HG02981 (cell line): ENCODE measurements around the gene RNF213.
"Not testable (repeated sequence)": the region's sequence is repeated elsewhere in the genome, so short reads cannot be mapped to it uniquely, and the experiment has no call there.

Experiments
- ATAC-seq: cut with Tn5 transposase; IDR thresholded peaks from one replicate; pipeline ENCODE4 v1.9.1; 2021; ENCODE audit warnings: mild to moderate bottlenecking, moderate library complexity; ENCODE audit not compliant: unreplicated experiment

Gene RNF213

DNA sequence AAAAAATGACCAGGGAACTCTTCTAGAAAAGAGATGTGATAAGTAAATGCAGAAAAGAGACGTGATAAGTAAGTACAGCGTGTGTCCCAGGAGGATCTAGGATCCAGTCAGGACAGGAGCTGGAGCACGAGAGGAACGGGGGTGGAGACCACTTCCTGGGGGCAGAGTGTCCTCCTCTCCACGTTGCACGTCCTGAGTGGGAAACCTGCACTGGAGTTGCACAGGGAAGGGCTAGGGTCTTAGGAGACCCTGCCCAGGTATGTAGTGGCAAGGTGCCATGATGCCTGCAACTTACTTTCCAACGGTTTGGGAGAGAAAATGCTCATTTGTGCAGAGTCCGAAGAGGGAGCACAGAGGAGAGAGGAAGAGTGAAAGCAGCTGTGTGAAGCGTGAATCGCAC is 55.8 kb downstream of the RNF213 start:
- no peak for ATAC-seq

DNA sequence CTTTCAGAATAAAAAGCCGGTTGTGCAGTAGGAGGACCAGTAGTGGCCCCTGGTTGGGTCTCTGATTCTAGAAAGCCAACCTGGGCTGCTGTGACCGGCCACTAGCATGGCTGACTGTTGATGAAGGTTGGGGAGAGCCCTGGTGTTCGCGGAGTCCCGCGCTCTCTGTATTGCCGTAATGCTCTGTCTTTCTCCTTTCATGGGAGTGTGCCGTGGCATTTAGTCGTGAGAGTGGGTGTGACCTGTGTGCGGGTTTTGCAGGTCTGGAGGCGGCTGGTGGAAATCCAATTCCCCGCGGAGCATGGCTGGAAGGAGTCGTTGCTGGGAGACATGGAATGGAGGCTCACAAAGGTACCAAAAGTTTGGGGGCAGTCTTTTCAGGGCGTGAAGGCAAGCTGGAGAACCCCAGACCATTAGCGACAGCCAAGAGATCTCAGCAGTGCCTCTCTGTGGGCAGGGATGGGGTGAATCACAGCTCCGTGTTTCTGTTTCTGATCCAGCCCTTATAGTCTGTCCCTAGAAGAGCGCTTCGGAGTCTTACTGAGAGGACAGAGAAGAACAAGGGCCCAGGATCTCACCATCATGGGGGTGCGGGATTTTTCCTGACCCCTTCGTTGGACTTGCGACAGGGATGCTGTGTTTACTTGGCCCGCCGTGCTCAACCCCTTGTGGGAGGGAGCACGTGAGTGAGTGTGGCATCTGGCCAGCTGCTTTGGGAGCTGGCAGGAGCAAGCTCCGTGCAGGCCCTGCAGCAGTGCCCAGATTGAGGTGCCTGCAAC is 56.5 kb downstream of the RNF213 start:
- no peak for ATAC-seq

DNA sequence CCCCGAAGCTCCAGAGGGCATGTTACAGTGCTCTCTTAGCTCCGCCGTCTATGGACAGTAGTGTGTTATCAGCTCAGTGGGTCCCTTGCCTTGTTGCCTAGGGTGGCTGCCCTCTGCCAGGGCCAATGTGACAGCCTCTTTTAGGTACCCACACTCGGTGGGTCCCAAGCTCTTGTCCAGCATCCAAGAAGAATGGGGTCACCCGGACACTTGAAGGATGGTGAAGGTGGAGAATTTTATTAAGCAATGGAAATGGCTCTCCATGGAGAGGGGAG is 57.0 kb downstream of the RNF213 start:
- no peak for ATAC-seq

DNA sequence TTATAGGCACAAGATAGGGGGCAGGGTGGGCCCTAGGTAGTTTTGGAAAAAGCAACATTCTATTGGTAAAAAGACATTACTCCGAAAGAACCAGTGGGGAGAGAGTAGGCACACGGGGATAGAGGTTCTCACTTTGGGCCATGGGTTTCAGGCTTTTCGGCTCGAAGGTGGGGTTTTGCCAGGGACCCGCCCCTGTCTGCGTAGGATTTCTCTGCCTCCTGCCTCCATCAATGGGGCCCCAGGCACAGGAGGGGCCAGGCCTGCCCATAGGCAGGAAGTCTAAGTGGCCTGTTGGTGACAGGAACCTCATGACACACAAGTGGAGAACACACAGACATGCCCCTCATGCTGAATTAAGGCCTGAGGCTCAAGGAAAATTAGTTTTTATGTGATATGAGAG is 57.5 kb downstream of the RNF213 start:
- no peak for ATAC-seq

DNA sequence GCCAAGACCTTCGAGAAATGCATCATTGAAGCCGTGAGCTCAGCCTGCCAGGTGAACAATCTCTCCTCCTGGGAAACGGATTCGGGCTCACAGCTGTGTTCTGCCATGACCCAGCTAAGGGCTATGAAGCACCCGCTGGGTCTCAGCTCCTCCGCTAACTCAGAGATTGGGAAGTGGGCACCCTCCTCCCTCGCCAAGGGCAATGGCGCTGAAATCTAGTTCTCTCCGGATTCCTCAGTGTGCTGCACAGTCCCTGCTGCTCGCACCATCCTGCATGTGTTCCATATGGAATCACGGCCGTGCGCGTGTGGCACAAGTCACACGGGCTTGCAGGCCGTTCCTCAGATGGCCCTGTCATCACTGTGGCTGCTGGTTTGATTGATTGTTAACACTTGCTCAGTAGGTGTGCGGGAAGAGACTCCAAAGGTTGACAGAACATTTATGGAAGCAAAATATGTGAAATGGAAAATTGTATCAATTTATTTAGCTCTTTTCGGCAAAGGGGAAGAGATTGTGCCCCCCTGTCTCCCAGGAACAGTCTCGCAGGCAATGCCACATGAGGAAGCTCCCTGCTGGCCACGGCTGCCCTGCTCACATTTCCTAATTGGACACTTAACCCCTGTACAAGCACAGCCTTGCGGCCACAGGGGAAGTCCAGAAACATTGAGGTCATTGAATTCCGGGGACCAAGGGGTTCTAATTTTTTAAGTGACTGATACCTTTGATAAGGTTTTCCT is 58.8 kb downstream of the RNF213 start:
- no peak for ATAC-seq

DNA sequence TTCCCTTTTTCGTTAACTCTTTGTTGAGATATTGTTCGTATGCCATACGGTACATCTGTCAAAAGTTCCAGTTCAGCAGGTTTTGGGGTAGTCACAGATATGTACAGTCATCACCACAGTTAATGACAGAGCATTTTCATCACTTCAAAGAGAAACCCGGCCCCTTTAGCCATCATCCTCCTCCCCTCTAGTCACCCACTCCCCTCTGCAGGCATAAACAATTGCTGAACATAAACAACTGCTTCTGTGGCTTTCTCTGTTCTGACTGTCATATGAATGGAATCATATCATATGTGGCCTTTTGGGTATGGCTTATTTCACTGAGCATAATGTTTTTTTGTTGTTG is 59.3 kb downstream of the RNF213 start:
- ATAC-seq, result no peak

DNA sequence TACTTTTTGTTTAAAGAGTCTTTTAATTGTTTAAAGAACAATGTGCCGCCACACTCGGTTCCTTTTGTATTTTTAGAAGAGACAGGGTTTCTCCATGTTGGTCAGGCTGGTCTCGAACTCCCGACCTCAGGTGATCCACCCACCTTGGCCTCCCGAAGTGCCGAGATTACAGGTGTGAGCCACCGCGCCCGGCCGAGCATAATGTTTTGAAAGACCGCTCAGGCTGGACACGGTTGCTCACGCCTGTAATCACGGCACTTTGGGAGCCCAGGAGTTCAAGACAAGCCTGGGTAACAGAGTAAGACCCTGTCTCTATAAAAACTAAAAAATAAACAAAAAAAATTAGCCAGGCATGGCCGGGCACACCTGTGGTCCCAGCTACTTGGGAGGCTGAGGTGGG is 59.8 kb downstream of the RNF213 start:
- ATAC-seq, result no peak

DNA sequence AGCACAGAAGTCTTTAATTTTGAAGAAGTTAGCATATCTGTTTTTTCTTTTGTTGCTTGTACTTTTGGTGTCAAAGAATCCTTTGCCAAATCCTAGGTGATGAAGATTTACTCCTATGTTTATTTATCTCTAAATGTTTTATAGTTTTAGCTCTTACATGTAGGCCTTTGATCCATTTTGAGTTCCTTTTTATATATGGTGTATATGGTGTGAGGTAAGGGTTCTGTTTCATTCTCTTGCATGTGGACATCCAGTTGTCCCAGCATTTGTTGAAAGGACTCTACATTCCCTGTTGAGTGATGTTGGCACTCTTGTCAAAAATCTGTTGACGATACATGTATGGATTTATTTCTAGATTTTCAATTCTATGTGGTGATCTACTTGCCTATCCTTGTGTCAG is 62.2 kb downstream of the RNF213 start:
- ATAC-seq, result no peak

DNA sequence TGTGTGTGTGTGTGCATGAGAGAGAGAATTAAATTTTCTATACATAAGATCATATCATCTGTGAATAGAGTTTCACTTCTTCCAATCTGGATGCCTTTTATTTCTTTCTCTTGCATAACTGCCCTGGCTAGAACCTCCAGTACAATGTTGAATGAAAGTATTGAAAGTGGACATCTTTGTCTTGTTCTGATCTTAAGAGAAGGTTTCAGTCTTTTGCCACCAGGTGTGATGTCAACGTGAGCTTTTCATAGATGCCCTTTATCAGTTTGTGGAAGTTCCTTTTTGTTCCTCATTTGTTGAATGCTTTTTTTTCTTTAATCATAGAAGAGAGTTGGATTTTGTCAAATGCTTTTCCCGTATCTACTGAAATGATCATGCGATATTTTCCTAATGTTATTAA is 63.3 kb downstream of the RNF213 start:
- no peak for ATAC-seq

DNA sequence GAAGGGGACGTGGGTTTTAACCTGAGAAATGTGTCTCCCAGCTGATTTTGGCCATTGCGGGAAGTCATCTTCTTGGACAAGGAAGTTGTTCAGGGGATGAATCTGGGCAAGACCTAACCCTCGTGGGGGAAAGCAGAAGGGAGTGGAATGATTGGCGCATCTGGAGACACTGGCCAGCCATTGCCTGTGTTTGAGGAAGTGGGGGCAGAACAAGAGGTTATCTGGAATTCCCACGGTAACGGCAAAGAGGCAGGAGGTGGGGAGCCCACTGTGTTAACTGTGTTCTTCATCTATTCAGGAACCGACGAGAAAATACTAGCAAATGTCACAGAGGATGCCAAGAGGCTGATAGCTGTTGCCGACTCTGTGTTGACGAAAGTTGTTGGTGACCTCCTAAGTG is 66.9 kb downstream of the RNF213 start:
- ATAC-seq, result no peak

DNA sequence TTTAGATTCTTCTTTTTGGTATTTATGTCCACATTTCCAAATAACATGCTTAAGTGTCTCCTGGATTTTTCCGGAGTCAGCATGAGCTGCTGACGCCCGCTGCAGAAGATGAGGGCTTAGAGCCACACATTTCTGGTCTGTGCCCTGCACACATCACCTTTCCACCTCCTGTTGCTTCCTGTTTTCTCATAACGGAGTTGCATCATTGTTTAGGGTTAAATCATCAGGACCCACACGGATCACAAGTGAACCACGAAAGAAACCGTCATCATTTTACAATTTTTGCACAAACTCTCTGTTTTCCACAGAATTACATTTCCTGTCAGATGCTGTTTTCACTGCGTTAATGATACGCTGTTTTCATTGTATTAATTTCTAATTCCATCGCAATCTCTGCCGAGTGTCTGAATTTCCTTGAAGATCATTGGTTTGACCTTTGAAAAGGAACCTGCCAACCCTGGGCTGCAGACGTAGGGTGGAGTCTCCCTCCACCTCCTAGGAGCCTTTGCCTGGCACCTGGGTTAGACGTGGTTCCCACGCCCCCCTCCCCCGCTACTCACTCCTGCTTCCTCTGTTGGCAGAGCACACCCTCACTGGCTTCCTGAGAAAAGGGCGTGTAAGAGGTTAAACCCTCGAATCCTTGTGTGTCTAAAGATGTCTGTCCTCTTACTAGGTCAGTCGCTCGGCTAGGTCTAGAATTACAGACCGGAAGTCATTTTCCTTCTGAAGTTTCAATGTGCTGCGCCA is 68.2 kb downstream of the RNF213 start:
- ATAC-seq, result no peak

DNA sequence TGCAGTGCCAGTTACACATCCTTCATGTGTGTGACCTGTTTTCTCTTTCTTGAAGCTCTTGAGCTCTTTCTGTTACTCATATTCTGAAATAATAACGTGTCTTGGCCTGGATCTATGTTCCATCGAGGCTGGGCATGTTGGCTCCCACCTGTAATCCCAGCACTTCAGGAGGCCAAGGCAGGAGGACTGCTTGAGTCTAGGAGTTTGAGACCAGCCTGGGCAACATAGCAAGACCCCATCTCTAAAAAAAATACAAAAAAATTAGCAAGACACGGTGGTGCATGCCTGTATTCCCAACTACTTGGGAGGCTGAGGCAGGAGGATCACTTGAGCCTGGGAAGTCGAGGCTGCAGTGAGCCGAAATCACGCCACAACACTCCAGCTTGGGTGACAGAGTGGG is 68.8 kb downstream of the RNF213 start:
- not testable (repeated sequence) for ATAC-seq

DNA sequence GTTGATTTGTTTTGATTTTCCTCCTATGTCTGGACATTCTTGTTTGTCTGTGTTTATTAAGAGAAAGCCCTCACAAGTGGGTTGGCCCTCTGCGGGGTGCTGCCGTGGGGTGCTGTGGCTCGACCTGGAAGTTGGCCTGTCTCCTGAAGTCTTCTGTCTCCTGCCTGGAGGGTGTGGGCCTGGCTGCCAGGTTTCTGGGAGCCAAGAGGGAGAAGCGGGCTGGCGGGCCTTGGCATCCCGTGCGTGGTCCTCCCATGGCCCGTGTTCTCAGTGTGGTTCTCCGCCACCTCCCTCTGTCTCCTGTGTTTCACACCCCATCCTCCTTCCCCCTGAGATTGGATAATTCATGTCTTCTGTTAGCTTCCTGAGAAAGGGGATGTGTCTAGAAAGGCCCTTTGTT is 69.6 kb downstream of the RNF213 start:
- ATAC-seq, result no peak

DNA sequence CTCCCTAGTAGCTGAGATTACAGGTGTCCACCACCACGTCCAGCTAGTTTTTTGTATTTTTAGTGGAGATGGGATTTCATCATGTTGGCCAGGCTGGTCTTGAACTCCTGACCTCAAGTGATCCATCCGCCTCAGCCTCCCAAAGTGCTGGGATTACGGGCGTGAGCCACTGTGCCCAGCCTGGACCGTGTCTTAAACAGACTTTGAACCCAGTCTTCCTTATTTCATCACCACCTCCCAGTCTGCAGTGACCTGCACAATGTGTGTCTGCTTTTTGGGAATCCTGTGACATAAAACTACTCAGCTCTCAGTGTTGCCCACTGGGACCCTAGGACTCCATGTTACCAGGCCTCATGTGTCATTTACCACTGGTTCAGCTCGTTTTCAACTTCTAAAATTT is 70.3 kb downstream of the RNF213 start:
- ATAC-seq, result not testable (repeated sequence)

DNA sequence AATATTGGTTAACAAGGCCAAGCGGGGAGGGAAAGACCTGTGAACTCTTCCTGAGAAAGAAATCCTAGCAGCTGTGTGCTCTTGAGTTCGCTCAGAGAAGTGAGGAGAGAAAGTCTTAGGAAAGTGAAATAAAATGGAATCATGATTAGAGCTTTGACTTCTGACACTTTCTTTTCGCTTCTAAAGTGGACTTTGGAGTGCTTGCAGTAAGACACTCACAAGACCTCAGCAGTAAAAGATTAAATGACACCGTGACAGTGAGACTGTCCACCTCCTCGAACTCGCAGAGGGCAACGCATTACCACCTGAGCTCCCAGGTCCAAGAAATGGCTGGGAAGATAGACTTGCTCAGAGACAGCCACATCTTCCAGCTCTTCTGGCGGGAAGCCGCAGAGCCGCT is 71.2 kb downstream of the RNF213 start:
- no peak for ATAC-seq

DNA sequence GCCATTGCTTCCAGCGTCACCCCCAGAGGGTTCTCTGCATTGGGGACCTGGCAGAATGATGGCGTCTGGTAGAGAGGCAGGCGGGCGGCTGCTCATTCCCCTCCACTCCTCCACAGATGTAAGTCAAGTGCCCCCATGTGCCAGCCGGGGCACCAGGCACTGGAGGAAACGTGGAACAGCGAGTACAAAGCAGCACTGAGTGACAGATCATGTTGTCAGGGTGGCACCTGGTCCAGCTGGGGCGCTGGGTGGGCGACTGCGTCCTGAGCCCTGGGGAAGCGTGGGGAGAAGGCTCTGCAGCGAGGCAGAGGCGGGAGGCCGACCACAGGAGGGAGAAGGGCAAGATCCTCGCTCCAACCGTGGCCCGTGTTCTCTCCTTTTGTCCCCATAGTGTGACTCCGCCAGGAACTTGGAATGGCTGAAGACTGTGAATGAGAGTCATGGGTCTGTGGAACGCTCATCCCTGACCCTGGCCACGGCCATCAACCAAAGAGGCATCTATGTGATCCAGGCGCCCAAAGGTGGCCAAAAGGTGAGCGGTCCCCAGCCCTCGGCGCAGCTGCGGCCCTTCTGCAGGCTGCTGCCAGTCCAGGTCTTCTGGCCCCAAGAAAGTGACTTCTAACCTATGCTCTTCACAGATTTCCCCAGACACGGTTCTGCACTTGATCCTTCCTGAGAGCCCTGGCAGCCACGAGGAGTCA is 76.7 kb downstream of the RNF213 start:
- no peak for ATAC-seq

DNA sequence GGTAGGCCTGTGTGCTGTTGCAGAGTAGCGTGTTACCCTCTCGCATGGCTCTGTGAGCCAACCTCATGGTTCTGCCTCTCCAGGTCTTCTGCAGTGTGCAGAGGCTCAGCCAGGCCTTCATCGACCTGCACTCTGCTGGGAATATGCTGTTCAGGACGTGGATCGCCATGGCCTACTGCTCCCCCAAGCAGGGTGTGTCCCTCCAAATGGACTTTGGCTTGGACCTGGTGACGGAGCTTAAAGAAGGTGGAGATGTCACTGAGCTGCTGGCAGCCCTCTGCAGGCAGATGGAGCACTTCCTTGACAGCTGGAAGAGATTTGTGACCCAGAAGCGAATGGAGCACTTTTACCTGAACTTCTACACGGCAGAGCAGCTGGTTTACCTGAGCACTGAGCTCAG is 78.5 kb downstream of the RNF213 start:
- no peak for ATAC-seq

DNA sequence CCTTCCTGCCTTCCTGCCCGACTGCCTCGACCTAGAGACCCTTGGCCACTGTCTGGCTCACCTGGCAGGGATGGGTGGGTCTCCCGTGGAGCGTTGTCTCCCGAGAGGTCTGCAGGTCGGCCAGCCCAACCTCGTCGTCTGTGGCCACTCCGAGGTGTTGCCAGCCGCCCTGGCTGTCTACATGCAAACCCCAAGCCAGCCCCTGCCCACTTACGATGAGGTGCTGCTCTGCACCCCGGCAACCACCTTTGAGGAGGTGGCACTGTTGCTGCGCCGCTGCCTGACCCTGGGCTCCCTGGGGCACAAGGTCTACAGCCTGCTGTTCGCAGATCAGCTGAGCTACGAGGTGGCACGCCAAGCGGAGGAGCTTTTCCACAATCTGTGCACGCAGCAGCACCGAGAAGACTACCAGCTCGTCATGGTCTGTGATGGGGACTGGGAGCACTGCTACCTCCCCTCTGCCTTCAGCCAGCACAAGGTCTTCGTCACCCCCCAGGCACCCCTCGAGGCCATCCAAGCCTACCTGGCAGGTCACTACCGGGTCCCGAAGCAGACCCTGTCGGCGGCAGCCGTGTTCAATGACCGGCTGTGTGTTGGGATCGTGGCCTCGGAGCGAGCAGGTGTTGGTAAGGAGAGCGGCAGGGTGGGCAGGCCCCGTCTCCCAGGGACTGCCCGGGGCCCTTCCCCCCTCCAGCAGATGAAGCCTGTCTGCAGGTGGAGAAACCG is 79.2 kb downstream of the RNF213 start:
- ATAC-seq, result no peak

DNA sequence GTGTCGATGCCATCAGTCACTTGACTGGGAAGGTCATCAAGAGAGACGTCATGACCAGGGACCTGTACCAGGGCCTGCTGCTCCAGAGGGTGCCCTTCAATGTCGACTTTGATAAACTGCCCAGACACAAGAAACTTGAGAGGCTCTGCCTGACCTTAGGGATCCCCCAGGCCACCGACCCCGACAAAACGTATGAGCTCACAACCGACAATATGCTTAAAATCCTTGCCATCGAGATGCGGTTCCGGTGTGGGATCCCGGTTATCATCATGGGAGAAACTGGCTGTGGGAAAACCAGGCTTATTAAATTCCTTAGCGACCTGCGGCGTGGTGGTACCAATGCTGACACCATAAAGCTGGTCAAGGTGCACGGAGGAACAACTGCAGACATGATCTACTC is 84.7 kb downstream of the RNF213 start:
- ATAC-seq, result no peak

DNA sequence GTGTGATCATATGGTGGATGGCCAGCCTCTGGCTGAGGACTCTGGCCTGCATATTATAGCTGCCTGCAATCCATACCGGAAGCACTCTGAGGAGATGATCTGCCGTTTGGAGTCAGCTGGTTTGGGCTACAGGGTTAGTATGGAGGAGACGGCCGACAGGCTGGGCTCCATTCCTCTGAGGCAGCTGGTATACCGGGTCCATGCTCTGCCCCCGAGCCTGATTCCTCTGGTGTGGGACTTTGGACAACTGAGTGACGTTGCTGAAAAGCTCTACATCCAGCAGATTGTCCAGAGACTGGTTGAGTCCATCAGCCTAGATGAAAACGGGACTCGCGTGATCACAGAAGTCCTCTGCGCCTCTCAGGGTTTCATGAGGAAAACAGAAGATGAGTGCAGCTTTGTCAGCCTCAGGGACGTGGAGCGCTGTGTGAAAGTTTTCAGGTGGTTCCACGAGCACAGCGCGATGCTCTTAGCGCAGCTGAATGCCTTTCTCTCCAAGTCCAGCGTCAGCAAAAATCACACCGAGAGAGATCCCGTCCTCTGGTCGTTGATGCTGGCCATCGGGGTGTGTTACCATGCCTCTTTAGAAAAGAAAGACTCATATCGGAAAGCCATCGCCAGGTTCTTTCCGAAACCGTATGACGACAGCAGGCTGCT is 85.3 kb downstream of the RNF213 start:
- ATAC-seq, result no peak
